Keratinocyte (primary cell): ENCODE measurements around the gene SORL1. TPM values are rescaled to one million over a fixed set of nuclear protein-coding genes. Genes with fewer than 3 reads are reported as not detected.
A peak's percentile ranks its signal among the peaks of the same experiment; 100 is the strongest.

Experiments
- DNase-seq: peaks from one replicate; pipeline ENCODE4 v3.0.0-alpha.2; 2011; ENCODE audit warnings: low read depth, missing footprints, low spot score
- FAIRE-seq: peaks from 2 replicates; lab custom pipeline; 2011; peaks lifted over from hg19 to GRCh38; lab: Jason Lieb, UNC
- H2AFZ ChIP-seq: 2 replicates; pipeline ENCODE4 v1.6.0; 2012; ENCODE audit warnings: low read length, control low read depth, inconsistent platforms; ENCODE audit not compliant: control insufficient read depth
- H3K27ac ChIP-seq: 2 replicates; pipeline ENCODE4 v1.5.1; 2011; ENCODE audit warnings: low read length; ENCODE audit not compliant: control insufficient read depth, insufficient read depth
- H3K27me3 ChIP-seq: 3 replicates; pipeline ENCODE4 v1.6.0; 2011; ENCODE audit warnings: low read length; ENCODE audit not compliant: control insufficient read depth, insufficient read depth; ENCODE audit errors: extremely low read depth
- H3K36me3 ChIP-seq, 2 experiments: 2 replicates in 1 of 2; 3 replicates in 1 of 2; pipeline ENCODE4 v1.5.1; 2011; ENCODE audit warnings: low read length in 2 of 2, mild to moderate bottlenecking in 1 of 2; ENCODE audit not compliant: control insufficient read depth in 2 of 2, insufficient read depth in 2 of 2; ENCODE audit errors: extremely low read depth in 1 of 2
- H3K4me1 ChIP-seq: 3 replicates; pipeline ENCODE4 v1.5.1; 2011; ENCODE audit warnings: low read length; ENCODE audit not compliant: control insufficient read depth, insufficient read depth; ENCODE audit errors: extremely low read depth
- H3K4me2 ChIP-seq: 3 replicates; pipeline ENCODE4 v1.6.0; 2011; ENCODE audit warnings: low read depth, low read length; ENCODE audit not compliant: control insufficient read depth, insufficient read depth; ENCODE audit errors: extremely low read depth
- H3K4me3 ChIP-seq, 3 experiments: fragments of 200-600 bp in 1 of 3; sonication (generic) in 1 of 3; 2 replicates in 2 of 3; 3 replicates in 1 of 3; pipeline ENCODE4 v1.5.1; 2011 to 2016; ENCODE audit warnings: low read length in 3 of 3, mild to moderate bottlenecking in 3 of 3, control low read depth in 2 of 3, inconsistent platforms in 1 of 3, low read depth in 1 of 3, mixed read lengths in 1 of 3, mixed run types in 1 of 3, moderate library complexity in 1 of 3; ENCODE audit not compliant: control insufficient read depth in 2 of 3, insufficient read depth in 2 of 3; ENCODE audit errors: extremely low read depth in 1 of 3
- H3K79me2 ChIP-seq: 2 replicates; pipeline ENCODE4 v1.6.0; 2012; ENCODE audit warnings: low read length; ENCODE audit not compliant: control insufficient read depth, insufficient read depth
- H3K9ac ChIP-seq: 3 replicates; pipeline ENCODE4 v1.6.0; 2011; ENCODE audit warnings: low read length; ENCODE audit not compliant: control insufficient read depth, insufficient read depth; ENCODE audit errors: extremely low read depth
- H3K9me1 ChIP-seq: 3 replicates; pipeline ENCODE4 v1.6.0; 2011; ENCODE audit warnings: low read length; ENCODE audit not compliant: control insufficient read depth, insufficient read depth; ENCODE audit errors: extremely low read depth
- H3K9me3 ChIP-seq: 2 replicates; pipeline ENCODE4 v1.5.1; 2012; ENCODE audit warnings: low read depth, low read length; ENCODE audit not compliant: control insufficient read depth
- H4K20me1 ChIP-seq: 3 replicates; pipeline ENCODE4 v1.6.0; 2011; ENCODE audit warnings: low read length; ENCODE audit not compliant: control insufficient read depth, insufficient read depth; ENCODE audit errors: extremely low read depth
- CTCF ChIP-seq, 3 experiments: IDR thresholded peaks in 1 of 3; conservative IDR thresholded peaks in 1 of 3; optimal IDR thresholded peaks in 1 of 3; 2 replicates in 2 of 3; 3 replicates in 1 of 3; pipeline versions ENCODE3 to v1.5.1; 2011; ENCODE audit warnings: low read length in 3 of 3, mild to moderate bottlenecking in 3 of 3, moderate library complexity in 2 of 3, control low read depth in 1 of 3, inconsistent platforms in 1 of 3; ENCODE audit not compliant: insufficient read depth in 2 of 3; ENCODE audit errors: extremely low read depth in 1 of 3
- EZH2 ChIP-seq: IDR thresholded peaks from one replicate; pipeline ENCODE4 v1.6.1; 2012; ENCODE audit warnings: inconsistent platforms, mild to moderate bottlenecking, low read length, moderate library complexity
- dilution Hi-C: fragments of 300-500 bp; cut with MboI; formaldehyde crosslinking; loops from one replicate; pipeline ENCODE4 v1.7.0; 2020; ENCODE audit warnings: low sequenced_read_pairs; ENCODE audit not compliant: extremely low pct_ligation_motif_present
- polyA plus RNA-seq, 5 experiments: library from polyadenylated mRNA; depleted of rRNA in 3 of 5; stranded (reverse) in 3 of 5; stranded (forward) in 1 of 5; unstranded in 1 of 5; fragments of >200 nt; gene quantifications; 1 replicate in 1 of 5; 2 replicates in 3 of 5; 3 replicates in 1 of 5; pipeline versions ENCODE4 v1.2.1 to v1.2.3, GENCODE V29; 2011 to 2012; ENCODE audit warnings: missing spikeins in 2 of 5, low read depth in 1 of 5, low replicate concordance in 1 of 5

The SORL1 gene
- polyA plus RNA-seq, 1 donor (not counting 4 experiments of a cell fraction or from before 2014, with no cell fraction given), result 38.9 TPM

- H3K9me1 ChIP-seq, result no peaks in the 10 kb centered on the region
- no peaks in the 10 kb centered on the region for H3K9me3 ChIP-seq
- peak overlapping the region; percentile 78 for H3K4me2 ChIP-seq
- no peaks in the 10 kb centered on the region for H4K20me1 ChIP-seq
- no peak for DNase-seq
- no peak overlapping the region for H3K27ac ChIP-seq
- TF ChIP-seq EZH2 (no peak), CTCF (optimal IDR thresholded peaks at IDR 0.05 in 1 of 3, IDR thresholded peaks at IDR 0.05 in 1 of 3, conservative IDR thresholded peaks at IDR 0.05 in 1 of 3; ENCODE audit: extremely low read depth in 1 of 3, insufficient read depth in 2 of 3, low read length in 3 of 3) (no peak)
- dilution Hi-C loops, result no loop called here
- no peaks in the 10 kb centered on the region for H3K79me2 ChIP-seq
- no peak overlapping the region for H3K4me3 ChIP-seq
- no peaks in the 10 kb centered on the region for H3K36me3 ChIP-seq
- H3K9ac ChIP-seq, result no peak overlapping the region
- no peak overlapping the region for H2AFZ ChIP-seq
- no peaks in the 10 kb centered on the region for H3K27me3 ChIP-seq
- peaks cover 19% of the 10 kb centered on the region for H3K4me1 ChIP-seq
- no peak for FAIRE-seq
Measured at GRCh38 chr11:121453589-121454299, 1.6 kb downstream of the SORL1 start.

- DNase-seq, result no peak
- Histone ChIP-seq H2AFZ (no peak overlapping the region), H3K4me1 (peaks cover 19% of the 10 kb centered on the region), H3K36me3 (no peaks in the 10 kb centered on the region), H3K4me3 (no peak overlapping the region), H3K4me2 (no peak overlapping the region), H3K9me1 (no peaks in the 10 kb centered on the region), H3K9ac (no peak overlapping the region), H3K79me2 (peaks cover 4% of the 10 kb centered on the region), H3K27ac (no peak overlapping the region), H3K27me3 (no peaks in the 10 kb centered on the region), H4K20me1 (no peaks in the 10 kb centered on the region), H3K9me3 (no peaks in the 10 kb centered on the region)
- dilution Hi-C loops, result no loop called here
- FAIRE-seq, result no peak
- no peak for TF ChIP-seq CTCF (optimal IDR thresholded peaks at IDR 0.05 in 1 of 3, IDR thresholded peaks at IDR 0.05 in 1 of 3, conservative IDR thresholded peaks at IDR 0.05 in 1 of 3; ENCODE audit: extremely low read depth in 1 of 3, insufficient read depth in 2 of 3, low read length in 3 of 3)
Measured at GRCh38 chr11:121455115-121455514, 3.0 kb downstream of the SORL1 start.
